Osteocyte (in vitro differentiated cells): ENCODE measurements around the gene STK25. TPM values are rescaled to one million over a fixed set of nuclear protein-coding genes. Genes with fewer than 3 reads are reported as not detected.
"Not testable (repeated sequence)": the region's sequence is repeated elsewhere in the genome, so short reads cannot be mapped to it uniquely, and the experiment has no call there.

Source experiments
- DNase-seq: peaks from one replicate; pipeline ENCODE4 v3.0.0; 2021; ENCODE audit warnings: mixed read lengths; ENCODE audit not compliant: unreplicated experiment; ENCODE audit errors: extremely low spot score
- H3K27ac Mint-ChIP-seq: one replicate; pipeline ENCODE4 v1.8.0; 2021; ENCODE audit warnings: mild to moderate bottlenecking, mixed read lengths; ENCODE audit not compliant: unreplicated experiment
- H3K27me3 Mint-ChIP-seq: one replicate; pipeline ENCODE4 v1.8.0; 2021; ENCODE audit warnings: mixed read lengths; ENCODE audit not compliant: unreplicated experiment
- H3K36me3 Mint-ChIP-seq: one replicate; pipeline ENCODE4 v1.8.0; 2021; ENCODE audit warnings: mixed read lengths; ENCODE audit not compliant: unreplicated experiment
- H3K4me1 Mint-ChIP-seq: one replicate; pipeline ENCODE4 v1.8.0; 2021; ENCODE audit warnings: mixed read lengths; ENCODE audit not compliant: unreplicated experiment
- H3K4me3 Mint-ChIP-seq: one replicate; pipeline ENCODE4 v1.8.0; 2021; ENCODE audit warnings: mild to moderate bottlenecking, moderate library complexity, mixed read lengths; ENCODE audit not compliant: unreplicated experiment
- H3K9me3 Mint-ChIP-seq: one replicate; pipeline ENCODE4 v1.8.0; 2021; ENCODE audit warnings: mixed read lengths; ENCODE audit not compliant: unreplicated experiment
- total RNA-seq: library from RNA; stranded (reverse); gene quantifications from 2 replicates; pipeline ENCODE4 v1.2.1, GENCODE V29; 2021
- TF ChIP-seq, protein P1 (sequence below): fragments of 200-600 bp; sonication (generic); IDR thresholded peaks from 2 replicates; pipeline ENCODE4 v1.5.0; 2021; ENCODE audit warnings: antibody characterized with exemption, mild to moderate bottlenecking, moderate library complexity

The STK25 gene
- total RNA-seq, 1 donor from 2014 or later = 206 TPM

DNA sequence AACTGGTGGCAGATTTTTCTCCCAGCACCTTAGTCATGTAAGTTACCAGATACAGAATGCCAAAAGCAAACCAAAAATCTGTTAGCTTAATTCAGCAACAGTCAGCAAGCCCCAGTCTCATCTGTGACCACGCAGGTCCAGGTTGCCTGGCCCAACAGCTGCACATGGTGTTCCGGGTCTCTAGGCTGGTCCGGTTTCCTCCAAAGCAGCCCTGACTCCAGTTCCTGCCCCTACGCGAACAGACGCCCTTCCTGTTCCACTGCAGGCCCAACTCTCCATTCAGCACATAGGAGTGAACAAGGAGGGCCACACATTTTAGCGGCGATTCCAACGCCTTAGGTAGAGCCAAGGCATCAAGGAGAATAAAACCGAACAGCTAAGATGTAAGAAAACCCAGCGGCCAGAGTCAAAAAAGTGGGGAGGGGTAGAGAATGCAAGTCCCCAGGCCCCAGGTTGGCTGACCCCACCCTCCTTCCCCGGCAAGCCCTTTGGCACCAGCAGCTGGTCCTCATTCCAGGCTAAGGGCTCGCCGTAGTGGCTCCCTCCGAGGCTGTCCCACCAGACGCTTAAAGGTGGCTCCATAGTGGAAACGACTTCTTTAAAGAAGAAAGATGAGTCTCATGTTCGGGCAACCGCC, 1.5 kb downstream of the STK25 start:
- H3K27ac Mint-ChIP-seq = peak overlapping the region; percentile 72
- DNase-seq = no peak
- no peaks in the 10 kb centered on the region for H3K27me3 Mint-ChIP-seq
- TF ChIP-seq, protein P1, sequence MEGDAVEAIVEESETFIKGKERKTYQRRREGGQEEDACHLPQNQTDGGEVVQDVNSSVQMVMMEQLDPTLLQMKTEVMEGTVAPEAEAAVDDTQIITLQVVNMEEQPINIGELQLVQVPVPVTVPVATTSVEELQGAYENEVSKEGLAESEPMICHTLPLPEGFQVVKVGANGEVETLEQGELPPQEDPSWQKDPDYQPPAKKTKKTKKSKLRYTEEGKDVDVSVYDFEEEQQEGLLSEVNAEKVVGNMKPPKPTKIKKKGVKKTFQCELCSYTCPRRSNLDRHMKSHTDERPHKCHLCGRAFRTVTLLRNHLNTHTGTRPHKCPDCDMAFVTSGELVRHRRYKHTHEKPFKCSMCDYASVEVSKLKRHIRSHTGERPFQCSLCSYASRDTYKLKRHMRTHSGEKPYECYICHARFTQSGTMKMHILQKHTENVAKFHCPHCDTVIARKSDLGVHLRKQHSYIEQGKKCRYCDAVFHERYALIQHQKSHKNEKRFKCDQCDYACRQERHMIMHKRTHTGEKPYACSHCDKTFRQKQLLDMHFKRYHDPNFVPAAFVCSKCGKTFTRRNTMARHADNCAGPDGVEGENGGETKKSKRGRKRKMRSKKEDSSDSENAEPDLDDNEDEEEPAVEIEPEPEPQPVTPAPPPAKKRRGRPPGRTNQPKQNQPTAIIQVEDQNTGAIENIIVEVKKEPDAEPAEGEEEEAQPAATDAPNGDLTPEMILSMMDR = no peak
- H3K4me3 Mint-ChIP-seq = peak overlapping the region; percentile 86
- H3K4me1 Mint-ChIP-seq = peaks cover 37% of the 10 kb centered on the region
- H3K36me3 Mint-ChIP-seq = peaks cover 9% of the 10 kb centered on the region
- H3K9me3 Mint-ChIP-seq = no peaks in the 10 kb centered on the region

DNA sequence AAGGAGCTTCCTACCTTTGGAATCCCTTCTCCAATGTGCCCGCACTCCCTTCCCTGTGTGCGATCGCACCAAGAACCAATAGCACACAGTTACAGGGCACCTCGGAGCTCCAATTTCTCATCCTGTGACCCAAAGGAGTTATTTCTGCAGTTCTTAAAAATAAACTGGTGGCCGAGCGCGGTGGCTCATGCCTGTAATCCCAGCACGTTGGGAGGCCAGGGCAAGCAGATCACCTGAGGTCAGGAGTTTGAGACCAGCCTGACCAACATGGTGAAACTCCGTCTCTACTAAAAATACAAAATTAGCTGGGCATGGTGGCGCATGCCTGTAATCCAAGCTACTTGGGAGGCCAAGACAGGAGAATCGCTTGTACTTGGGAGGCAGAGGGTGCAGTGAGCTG, 2.1 kb downstream of the STK25 start:
- Mint-ChIP-seq H3K27ac (peak overlapping the region; percentile 14), H3K4me1 (peaks cover 37% of the 10 kb centered on the region), H3K4me3 (peak overlapping the region; percentile 86)
- not testable (repeated sequence) for H3K9me3 Mint-ChIP-seq, H3K27me3 Mint-ChIP-seq, H3K36me3 Mint-ChIP-seq, DNase-seq

DNA sequence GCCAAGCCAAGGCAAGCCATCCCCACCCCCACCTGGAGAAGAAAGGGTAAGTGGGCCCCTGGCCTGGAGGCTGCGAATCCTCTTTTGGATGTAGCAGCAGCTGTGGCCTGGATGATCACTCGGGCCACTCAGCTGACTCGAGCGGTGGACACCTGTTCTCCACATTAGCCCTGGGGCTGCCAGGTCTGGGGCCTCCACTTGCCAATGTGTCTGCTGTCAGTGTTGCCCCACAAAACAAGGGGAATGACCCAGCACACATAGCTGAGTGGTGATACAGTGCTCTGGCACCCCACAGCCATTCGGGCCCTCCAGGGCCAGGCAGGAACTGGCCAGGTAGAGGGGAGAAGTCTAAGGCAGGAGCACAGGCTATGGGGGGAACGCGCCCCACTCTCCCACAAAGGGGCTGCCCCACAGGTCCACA, 2.6 kb downstream of the STK25 start:
- TF ChIP-seq, protein P1 = no peak

DNA sequence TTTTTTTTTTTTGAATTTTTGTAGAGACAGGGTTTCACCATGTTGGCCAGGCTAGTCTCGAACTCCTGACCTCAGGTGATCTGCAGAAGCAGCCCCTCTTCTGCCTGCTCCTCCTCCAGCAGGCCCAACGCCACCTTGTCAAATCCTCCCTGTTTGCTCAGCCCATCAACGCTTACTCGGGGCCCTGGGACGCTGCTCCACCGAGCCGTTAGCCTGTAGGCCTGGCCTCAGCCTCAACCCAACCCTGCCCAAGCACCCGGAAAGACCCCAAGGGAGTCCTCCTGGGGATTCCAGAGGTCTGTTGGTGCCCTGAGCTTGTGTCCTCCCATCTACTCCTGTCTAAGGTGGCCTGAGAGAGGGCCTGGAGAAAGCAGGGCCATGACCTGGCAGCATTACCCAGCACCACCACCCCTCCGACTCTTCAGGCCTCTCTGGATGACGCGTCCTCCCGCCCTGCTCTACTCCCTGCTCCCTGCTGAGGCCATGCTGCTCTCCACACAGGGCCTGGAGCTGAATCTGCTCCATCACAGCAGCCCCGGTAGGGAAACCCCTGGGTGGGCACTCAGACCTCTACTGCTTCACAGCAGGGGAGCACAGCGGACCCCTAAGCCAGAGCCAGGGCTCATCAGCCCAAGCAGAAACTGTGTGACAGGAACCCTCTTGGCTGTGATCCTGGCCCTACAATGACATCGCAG, 3.2 kb downstream of the STK25 start:
- H3K27me3 Mint-ChIP-seq = no peaks in the 10 kb centered on the region
- TF ChIP-seq, protein P1 = no peak
- no peak for DNase-seq
- H3K27ac Mint-ChIP-seq = peak overlapping the region; percentile 3
- peaks cover 2% of the 10 kb centered on the region for H3K36me3 Mint-ChIP-seq
- no peaks in the 10 kb centered on the region for H3K9me3 Mint-ChIP-seq
- H3K4me1 Mint-ChIP-seq = peaks cover 37% of the 10 kb centered on the region
- no peak overlapping the region for H3K4me3 Mint-ChIP-seq

More for the DNA sequence above, 2.6 kb downstream of the STK25 start:
- Mint-ChIP-seq H3K36me3 (peaks cover 2% of the 10 kb centered on the region), H3K9me3 (no peaks in the 10 kb centered on the region), H3K27ac (peak overlapping the region; percentile 3), H3K4me1 (peaks cover 37% of the 10 kb centered on the region), H3K4me3 (no peak overlapping the region), H3K27me3 (no peaks in the 10 kb centered on the region)
- DNase-seq = no peak

DNA sequence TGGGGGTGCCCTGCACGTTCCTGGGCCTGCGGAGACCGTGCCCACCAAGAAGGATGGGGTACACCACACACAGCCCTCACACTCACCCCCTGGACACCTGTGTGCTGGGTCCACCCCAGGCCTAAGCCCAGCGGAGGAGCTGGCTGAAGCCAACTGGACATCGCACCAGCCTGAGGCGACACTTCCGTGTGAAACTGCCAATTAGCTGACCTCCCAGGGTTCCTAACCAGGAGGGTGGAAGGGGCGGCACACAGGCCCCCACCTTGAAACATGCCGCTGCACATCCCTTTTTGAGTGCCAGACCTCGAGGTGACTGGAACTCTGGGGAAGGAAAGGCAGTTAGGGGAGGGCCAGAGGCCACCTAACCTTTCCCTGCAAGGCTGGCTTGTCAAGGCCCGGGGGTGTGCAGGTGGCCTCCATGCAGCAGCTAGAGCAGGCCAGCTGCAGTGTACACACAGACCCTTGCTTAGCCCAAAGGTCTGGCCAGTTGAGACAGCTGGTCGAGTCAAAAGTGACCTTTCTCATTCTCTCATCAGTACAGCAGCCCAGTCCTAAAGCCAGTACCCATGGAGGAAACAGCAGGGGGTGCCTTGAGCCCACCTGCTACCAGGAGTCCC, 4.5 kb downstream of the STK25 start:
- H3K27ac Mint-ChIP-seq = no peak overlapping the region
- TF ChIP-seq, protein P1 = no peak
- H3K27me3 Mint-ChIP-seq = no peaks in the 10 kb centered on the region
- no peak overlapping the region for H3K4me3 Mint-ChIP-seq
- DNase-seq = no peak
- H3K36me3 Mint-ChIP-seq = peaks cover 10% of the 10 kb centered on the region
- peaks cover 33% of the 10 kb centered on the region for H3K4me1 Mint-ChIP-seq
- no peaks in the 10 kb centered on the region for H3K9me3 Mint-ChIP-seq
